Neural crest cell (in vitro differentiated cells): ENCODE measurements around the gene IFT27. TPM values are rescaled to one million over a fixed set of nuclear protein-coding genes. Genes with fewer than 3 reads are reported as not detected.

Experiments
- DNase-seq: peaks from one replicate; pipeline ENCODE4 v3.0.0; 2021; ENCODE audit warnings: low read depth, mixed read lengths, low spot score
- H3K27ac Mint-ChIP-seq: one replicate; pipeline ENCODE4 v1.8.0; 2021; ENCODE audit warnings: mild to moderate bottlenecking, mixed read lengths; ENCODE audit not compliant: unreplicated experiment
- H3K27me3 Mint-ChIP-seq: 2 replicates; pipeline ENCODE4 v1.8.0; 2021; ENCODE audit warnings: low read depth, mild to moderate bottlenecking, mixed read lengths
- H3K36me3 Mint-ChIP-seq: 2 replicates; pipeline ENCODE4 v1.8.0; 2021; ENCODE audit warnings: low read depth, mild to moderate bottlenecking, mixed read lengths
- H3K4me1 Mint-ChIP-seq: 2 replicates; pipeline ENCODE4 v1.8.0; 2021; ENCODE audit warnings: mixed read lengths
- H3K4me3 Mint-ChIP-seq: one replicate; pipeline ENCODE4 v1.8.0; 2021; ENCODE audit warnings: mild to moderate bottlenecking, mixed read lengths
- H3K9me3 Mint-ChIP-seq: 2 replicates; pipeline ENCODE4 v1.8.0; 2021; ENCODE audit warnings: mixed read lengths
- CTCF ChIP-seq: fragments of 200-600 bp; sonication (generic); conservative IDR thresholded peaks from 2 replicates; pipeline ENCODE4 v1.5.0; 2021; ENCODE audit warnings: antibody characterized with exemption, mild to moderate bottlenecking
- total RNA-seq: library from RNA; stranded (reverse); gene quantifications from 2 replicates; pipeline ENCODE4 v1.2.1, GENCODE V29; 2021

Gene IFT27
- total RNA-seq, 1 donor from 2014 or later: 55.4 TPM

GRCh38 chr22:36818010-36818642, 42.2 kb upstream of the IFT27 start:
- DNase-seq: no peak
- Mint-ChIP-seq H3K36me3 (no peaks in the 10 kb centered on the region), H3K4me3 (no peak overlapping the region), H3K27ac (no peak overlapping the region), H3K9me3 (no peaks in the 10 kb centered on the region), H3K4me1 (peaks cover 6% of the 10 kb centered on the region), H3K27me3 (peaks cover 82% of the 10 kb centered on the region)
- TF ChIP-seq CTCF: no peak

- DNase-seq: no peak
- Mint-ChIP-seq H3K27me3 (peaks cover 88% of the 10 kb centered on the region), H3K4me1 (peaks cover 6% of the 10 kb centered on the region), H3K27ac (no peak overlapping the region), H3K4me3 (peak overlapping the region; percentile 65), H3K36me3 (no peaks in the 10 kb centered on the region), H3K9me3 (no peaks in the 10 kb centered on the region)
- TF ChIP-seq CTCF: no peak
Observed at GRCh38 chr22:36817525-36817848, 41.6 kb upstream of the IFT27 start.

- Mint-ChIP-seq H3K27me3 (peaks cover 94% of the 10 kb centered on the region), H3K36me3 (no peaks in the 10 kb centered on the region), H3K9me3 (no peaks in the 10 kb centered on the region), H3K27ac (no peak within 1 kb of the TSS), H3K4me3 (peak within 1 kb of the TSS; percentile 69), H3K4me1 (peaks cover 6% of the 10 kb centered on the region)
- no peak for TF ChIP-seq CTCF
- no peak for DNase-seq
Observed at GRCh38 chr22:36816636-36817524, 41.0 kb upstream of the IFT27 start, which contains the start of gene PVALB. PVALB (minus strand) TSS chr22:36817035; CDS start chr22:36817005, 30 bp downstream.

- no peaks in the 10 kb centered on the region for H3K9me3 Mint-ChIP-seq
- peaks cover 6% of the 10 kb centered on the region for H3K4me1 Mint-ChIP-seq
- H3K4me3 Mint-ChIP-seq: peak overlapping the region; percentile 69
- no peak for TF ChIP-seq CTCF
- DNase-seq: no peak
- no peaks in the 10 kb centered on the region for H3K36me3 Mint-ChIP-seq
- H3K27me3 Mint-ChIP-seq: peaks cover 95% of the 10 kb centered on the region
- no peak overlapping the region for H3K27ac Mint-ChIP-seq
Observed at GRCh38 chr22:36816339-36816635, 40.4 kb upstream of the IFT27 start.

- Mint-ChIP-seq H3K27me3 (peaks cover 90% of the 10 kb centered on the region), H3K4me3 (no peak overlapping the region), H3K9me3 (no peaks in the 10 kb centered on the region), H3K36me3 (no peaks in the 10 kb centered on the region), H3K4me1 (peaks cover 6% of the 10 kb centered on the region), H3K27ac (no peak overlapping the region)
- no peak for DNase-seq
- TF ChIP-seq CTCF: no peak
Observed at GRCh38 chr22:36815558-36816338, 39.8 kb upstream of the IFT27 start.
